SK-N-SH (cell line): ENCODE measurements around the gene NPRL2. TPM values are rescaled to one million over a fixed set of nuclear protein-coding genes. Genes with fewer than 3 reads are reported as not detected.

Experiments used
- CTCF ChIA-PET: fragments of 300-600, 350-600 bp; formaldehyde crosslinking; extraction: SDS; loops from one replicate; lab custom pipeline; 2021; lab: Yijun Ruan, JAX
- POLR2A ChIA-PET: fragments of 350-600 bp; sonication (Branson Sonifier 250); formaldehyde crosslinking; extraction: SDS; loops from one replicate; lab custom pipeline; 2020; ENCODE audit warnings: antibody characterized with exemption, inconsistent platforms; lab: Yijun Ruan, JAX
- DNase-seq: peaks from one replicate; pipeline ENCODE4 v3.0.0; 2012
- H2AFZ ChIP-seq: fragments of 200-600 bp; sonication (generic); 2 replicates; pipeline ENCODE4 v1.8.1; 2016; ENCODE audit warnings: antibody characterized with exemption, mild to moderate bottlenecking, low read depth
- H3F3A ChIP-seq: fragments of 200-600 bp; sonication (generic); replicated peaks from 2 replicates; pipeline ENCODE3; 2016; ENCODE audit warnings: antibody characterized with exemption, mild to moderate bottlenecking; ENCODE audit not compliant: insufficient read depth
- H3K27ac ChIP-seq, 2 experiments: fragments of 200-500 bp in 1 of 2; fragments of 200-600 bp in 1 of 2; sonication (Bioruptor generic) in 1 of 2; sonication (generic), shearing (Covaris generic) in 1 of 2; 2 replicates each; pipeline versions ENCODE4 v1.5.1 to v1.6.1; 2014 to 2016; ENCODE audit warnings: low read depth in 2 of 2, inconsistent platforms in 1 of 2, low read length in 1 of 2, mild to moderate bottlenecking in 1 of 2, mixed read lengths in 1 of 2
- H3K27me3 ChIP-seq: fragments of 200-600 bp; sonication (generic), shearing (Covaris generic); 2 replicates; pipeline ENCODE4 v1.6.1; 2016; ENCODE audit warnings: mixed run types; ENCODE audit not compliant: insufficient read depth
- H3K36me3 ChIP-seq, 2 experiments: fragments of 200-500 bp in 1 of 2; fragments of 200-600 bp in 1 of 2; sonication (Bioruptor generic) in 1 of 2; sonication (generic) in 1 of 2; replicated peaks in 1 of 2; 2 replicates each; pipeline versions ENCODE3 to v1.5.1; 2014 to 2016; ENCODE audit warnings: low read length in 1 of 2, mild to moderate bottlenecking in 1 of 2; ENCODE audit not compliant: insufficient read depth in 2 of 2, control insufficient read depth in 1 of 2
- H3K4me1 ChIP-seq, 2 experiments: fragments of 200-500 bp in 1 of 2; fragments of 200-600 bp in 1 of 2; sonication (Bioruptor generic) in 1 of 2; sonication (generic), shearing (Covaris generic) in 1 of 2; 2 replicates each; pipeline versions ENCODE4 v1.5.1 to v1.6.1; 2014 to 2016; ENCODE audit warnings: low read depth in 1 of 2, low read length in 1 of 2, mixed run types in 1 of 2; ENCODE audit not compliant: insufficient read depth in 2 of 2, control insufficient read depth in 1 of 2
- H3K4me2 ChIP-seq: fragments of 200-600 bp; sonication (generic), shearing (Covaris generic); 2 replicates; pipeline ENCODE4 v1.6.1; 2017; ENCODE audit warnings: mixed run types
- H3K4me3 ChIP-seq, 2 experiments: fragments of 200-500 bp in 1 of 2; fragments of 200-600 bp in 1 of 2; sonication (Bioruptor generic) in 1 of 2; sonication (generic), shearing (Covaris generic) in 1 of 2; 2 replicates each; pipeline versions ENCODE4 v1.5.1 to v1.8.1; 2014 to 2016; ENCODE audit warnings: low read depth in 2 of 2, inconsistent platforms in 1 of 2, low read length in 1 of 2, mild to moderate bottlenecking in 1 of 2, mixed read lengths in 1 of 2, moderate library complexity in 1 of 2
- H3K79me2 ChIP-seq: fragments of 200-600 bp; sonication (generic); 2 replicates; pipeline ENCODE4 v1.8.1; 2017; ENCODE audit warnings: mild to moderate bottlenecking; ENCODE audit not compliant: insufficient read depth
- H3K9ac ChIP-seq: fragments of 200-600 bp; sonication (generic); 2 replicates; pipeline ENCODE4 v1.6.1; 2017; ENCODE audit warnings: mixed run types
- H3K9me2 ChIP-seq: fragments of 200-600 bp; sonication (generic); 2 replicates; pipeline ENCODE4 v1.6.1; 2017; ENCODE audit warnings: mixed run types
- H3K9me3 ChIP-seq: fragments of 200-600 bp; sonication (generic); 2 replicates; pipeline ENCODE4 v1.6.1; 2017; ENCODE audit warnings: mixed run types, mild to moderate bottlenecking, moderate library complexity
- H4K20me1 ChIP-seq: fragments of 200-600 bp; sonication (generic); 2 replicates; pipeline ENCODE4 v1.6.1; 2017; ENCODE audit warnings: mild to moderate bottlenecking, mixed run types; ENCODE audit not compliant: insufficient read depth
- CHD2 ChIP-seq: fragments of 150-350 bp; IDR thresholded peaks from 2 replicates; pipeline ENCODE4 v1.6.1; 2018; ENCODE audit warnings: low read length; ENCODE audit not compliant: partially characterized antibody
- EP300 ChIP-seq, 2 experiments: IDR thresholded peaks; 2 replicates each; pipeline versions ENCODE4 v1.4.0 to v1.6.1; 2012; ENCODE audit warnings: borderline replicate concordance in 1 of 2, low read depth in 1 of 2, low read length in 1 of 2
- EZH2phosphoT487 ChIP-seq: fragments of 200-600 bp; sonication (generic); IDR thresholded peaks from 2 replicates; pipeline ENCODE4 v1.6.1; 2017; ENCODE audit warnings: low read depth, mixed run types, mild to moderate bottlenecking, antibody characterized with exemption, moderate library complexity, borderline replicate concordance
- FOSL2 ChIP-seq: IDR thresholded peaks from 2 replicates; pipeline ENCODE4 v1.4.0; 2012; ENCODE audit warnings: low read depth, mild to moderate bottlenecking, moderate library complexity, borderline replicate concordance
- FOXJ3 ChIP-seq: sonication (generic); formaldehyde crosslinking; IDR thresholded peaks from 2 replicates; pipeline ENCODE4 v1.5.1; 2020; ENCODE audit warnings: mild to moderate bottlenecking, missing genetic modification reagents
- GABPA ChIP-seq: IDR thresholded peaks from 2 replicates; pipeline ENCODE4 v1.4.0; 2012; ENCODE audit warnings: low read depth, mild to moderate bottlenecking
- GATA2 ChIP-seq: sonication (generic); formaldehyde crosslinking; IDR thresholded peaks from 2 replicates; pipeline ENCODE4 v1.5.0; 2020; ENCODE audit warnings: mild to moderate bottlenecking, missing genetic modification reagents
- JUND ChIP-seq: IDR thresholded peaks from 2 replicates; pipeline ENCODE4 v1.4.0; 2012
- MAX ChIP-seq: IDR thresholded peaks from 2 replicates; pipeline ENCODE4 v1.4.0; 2012; ENCODE audit warnings: low read depth
- NRF1 ChIP-seq: IDR thresholded peaks from 2 replicates; pipeline ENCODE4 v1.6.1; 2012; ENCODE audit warnings: low read depth, mild to moderate bottlenecking, low read length
- PBX3 ChIP-seq: IDR thresholded peaks from 2 replicates; pipeline ENCODE4; 2012
- RCOR1 ChIP-seq: fragments of 150-350 bp; IDR thresholded peaks from 2 replicates; pipeline ENCODE4 v1.6.1; 2017; ENCODE audit warnings: antibody characterized with exemption, low read length
- REST ChIP-seq: IDR thresholded peaks from 2 replicates; pipeline ENCODE4 v1.6.1; 2012; ENCODE audit warnings: mild to moderate bottlenecking, low read depth, low read length, moderate library complexity
- RFX5 ChIP-seq: IDR thresholded peaks from 2 replicates; pipeline ENCODE4 v1.6.1; 2012; ENCODE audit warnings: mild to moderate bottlenecking, improper control_type of control experiment, low read length
- TAF1 ChIP-seq: IDR thresholded peaks from 2 replicates; pipeline ENCODE4 v1.6.1; 2012; ENCODE audit warnings: low read depth, mild to moderate bottlenecking, low read length, moderate library complexity, borderline replicate concordance
- TCF12 ChIP-seq: IDR thresholded peaks from 2 replicates; pipeline ENCODE4 v1.4.0; 2012
- USF1 ChIP-seq: IDR thresholded peaks from 2 replicates; pipeline ENCODE4 v1.4.0; 2012; ENCODE audit warnings: low read depth, borderline replicate concordance
- USF2 ChIP-seq: fragments of 150-350 bp; IDR thresholded peaks from 2 replicates; pipeline ENCODE4 v1.6.1; 2017; ENCODE audit warnings: antibody characterized with exemption, low read length, low read depth, borderline replicate concordance
- ZBTB33 ChIP-seq: IDR thresholded peaks from 2 replicates; pipeline ENCODE4 v1.4.0; 2012; ENCODE audit warnings: low read depth, borderline replicate concordance
- WGBS: methylation state at CpG from one replicate; pipeline ENCODE4 v1.1.6; 2017; ENCODE audit warnings: low lambda C conversion rate; 5-methylcytosine and 5-hydroxymethylcytosine counted together
- polyA plus RNA-seq, 3 experiments: library from polyadenylated mRNA; depleted of rRNA; stranded (reverse); fragments of >200 nt; gene quantifications; 2 replicates each; pipeline ENCODE4 v1.2.3, GENCODE V29; 2012

The NPRL2 gene
- polyA plus RNA-seq, 1 of the 3 experiments (the other 2 are of a cell fraction) = 43.6 TPM

GRCh38 chr3:50314816-50315215 lies 35.8 kb downstream of the NPRL2 start:
- WGBS = 100% methylated on average over 3 of the region's 4 CpGs
- H3K79me2 ChIP-seq = peaks cover 27% of the 10 kb centered on the region
- no peak for DNase-seq
- H3K4me3 ChIP-seq = no peak overlapping the region
- no peak overlapping the region for H3K4me2 ChIP-seq
- ChIA-PET POLR2A (interaction anchor here (1.0 to 1.5 kb wide), 3 partner anchors 13 to 254 kb away, joined by 4 read pairs; partner anchors contain the start of genes HEMK1, HYAL3, NAA80 and TUSC2), CTCF (interaction anchor here (0.8 to 1.0 kb wide), 2 partner anchors 9 to 123 kb away, joined by 3 read pairs; no protein-coding TSS in a partner anchor)
- H3K36me3 ChIP-seq = peaks cover 15 to 27% of the 10 kb centered on the region in 2 experiments
- H3K9ac ChIP-seq = no peak overlapping the region
- H3K27me3 ChIP-seq = no peaks in the 10 kb centered on the region
- no peak overlapping the region for H2AFZ ChIP-seq
- H3K4me1 ChIP-seq = peaks cover 0 to 21% of the 10 kb centered on the region in 2 experiments; a peak in 1 of 4 replicates
- peaks cover 11% of the 10 kb centered on the region for H3F3A ChIP-seq
- no peaks in the 10 kb centered on the region for H3K9me2 ChIP-seq
- H3K9me3 ChIP-seq = no peaks in the 10 kb centered on the region
- no peak overlapping the region for H3K27ac ChIP-seq
- H4K20me1 ChIP-seq = no peaks in the 10 kb centered on the region
- no peak for TF ChIP-seq USF1
- TF ChIP-seq TCF12 = no peak
- TF ChIP-seq NRF1 = no peak
- TF ChIP-seq USF2 = no peak
- TF ChIP-seq REST = no peak
- TF ChIP-seq ZBTB33 = no peak
- TF ChIP-seq PBX3 = no peak
- TF ChIP-seq RCOR1 = no peak
- no peak for TF ChIP-seq EP300 (IDR thresholded peaks at IDR 0.05; ENCODE audit: borderline replicate concordance in 1 of 2, low read depth in 1 of 2, low read length in 1 of 2)
- TF ChIP-seq RFX5 = no peak
- no peak for TF ChIP-seq MAX
- no peak for TF ChIP-seq FOXJ3 (CRISPR knock-in tag)
- no peak for TF ChIP-seq JUND
- TF ChIP-seq EZH2phosphoT487 = no peak
- TF ChIP-seq FOSL2 = no peak
- no peak for TF ChIP-seq GABPA
- TF ChIP-seq CHD2 = no peak
- no peak for TF ChIP-seq GATA2 (CRISPR knock-in tag)
- no peak for TF ChIP-seq TAF1
